HL-60 (cell line): ENCODE measurements around the gene VPS35L.

Source experiments
- DNase-seq, 2 experiments: peaks; one replicate each; pipeline ENCODE4 v3.0.0-alpha.2; 2010 to 2020; ENCODE audit warnings: low read depth in 1 of 2, low spot score in 1 of 2
- H3K27ac ChIP-seq: fragments of 250-450 bp; sonication (Bioruptor Pico); replicated peaks from 2 replicates; pipeline ENCODE4 v1.5.1; 2020; ENCODE audit warnings: mild to moderate bottlenecking, moderate library complexity
- H3K27me3 ChIP-seq: fragments of 250-450 bp; sonication (Bioruptor Pico); 2 replicates; pipeline ENCODE4 v1.5.1; 2021; ENCODE audit warnings: mild to moderate bottlenecking, moderate library complexity; ENCODE audit not compliant: insufficient read depth, poor library complexity, severe bottlenecking
- H3K4me3 ChIP-seq: replicated peaks from 2 replicates; pipeline ENCODE4 v1.5.1; 2011; ENCODE audit warnings: mild to moderate bottlenecking, control low read depth, low read length; ENCODE audit not compliant: insufficient read depth
- CTCF ChIP-seq: IDR thresholded peaks from one replicate; pipeline ENCODE4 v1.5.1; 2011; ENCODE audit warnings: low read length, control low read depth, inconsistent platforms; ENCODE audit not compliant: insufficient read depth
- GABPA ChIP-seq: IDR thresholded peaks from 2 replicates; pipeline ENCODE4 v1.6.1; 2012; ENCODE audit warnings: low read depth
- POLR2AphosphoS5 ChIP-seq: IDR thresholded peaks from 2 replicates; pipeline ENCODE4 v1.6.1; 2012; ENCODE audit warnings: low read depth
- REST ChIP-seq: IDR thresholded peaks from 2 replicates; pipeline ENCODE4 v1.6.1; 2012; ENCODE audit warnings: low read depth; ENCODE audit not compliant: insufficient replicate concordance
- SPI1 ChIP-seq: IDR thresholded peaks from 2 replicates; pipeline ENCODE4 v1.6.1; 2012; ENCODE audit warnings: low read depth, mild to moderate bottlenecking, borderline replicate concordance

Gene VPS35L

GRCh38 chr16:19733551-19733950 is 178.0 kb downstream of the VPS35L start:
- TF ChIP-seq CTCF: no peak
- TF ChIP-seq REST: no peak
- TF ChIP-seq POLR2AphosphoS5: no peak
- TF ChIP-seq SPI1: no peak
- no peak for TF ChIP-seq GABPA
- Histone ChIP-seq H3K27ac (no peak overlapping the region), H3K27me3 (no peaks in the 10 kb centered on the region), H3K4me3 (no peak overlapping the region)
- no peak for DNase-seq

GRCh38 chr16:19735074-19735867 is 179.8 kb downstream of the VPS35L start:
- no peak for TF ChIP-seq SPI1
- TF ChIP-seq REST: no peak
- no peak for TF ChIP-seq CTCF
- no peak for TF ChIP-seq GABPA
- no peak for TF ChIP-seq POLR2AphosphoS5

GRCh38 chr16:19737306-19738038 is 182.0 kb downstream of the VPS35L start:
- H3K27me3 ChIP-seq: no peaks in the 10 kb centered on the region
- H3K4me3 ChIP-seq: no peak overlapping the region
- 0 out of 2 replicates have a peak, but pooled peaks have one; percentile 1 for TF ChIP-seq SPI1
- TF ChIP-seq POLR2AphosphoS5: no peak
- no peak overlapping the region for H3K27ac ChIP-seq
- peak in 1 of 2 experiments; percentile 60 for DNase-seq

More at GRCh38 chr16:19735074-19735867, 179.8 kb downstream of the VPS35L start:
- Histone ChIP-seq H3K27me3 (no peaks in the 10 kb centered on the region), H3K27ac (no peak overlapping the region), H3K4me3 (no peak overlapping the region)
- no peak for DNase-seq

GRCh38 chr16:19741354-19741753 is 185.9 kb downstream of the VPS35L start:
- Histone ChIP-seq H3K27ac (no peak overlapping the region), H3K27me3 (no peaks in the 10 kb centered on the region), H3K4me3 (no peak overlapping the region)
- no peak for TF ChIP-seq REST
- no peak for TF ChIP-seq SPI1
- no peak for TF ChIP-seq CTCF
- no peak for TF ChIP-seq POLR2AphosphoS5
- TF ChIP-seq GABPA: no peak
- no peak for DNase-seq
